Measurements from ENCODE around the gene DLGAP1. TPM values are rescaled to one million over a fixed set of nuclear protein-coding genes. Genes with fewer than 3 reads are reported as not detected.
A peak's percentile ranks its signal among the peaks of the same experiment; 100 is the strongest.
"Not testable (repeated sequence)": the region's sequence is repeated elsewhere in the genome, so short reads cannot be mapped to it uniquely, and the experiment has no call there.

Gene DLGAP1
- total and polyA plus RNA-seq, 4 donors: 16.5 to 30.7 (median 29.7) TPM

GRCh38 chr18:3713708-3714107 lies 741.4 kb downstream of the DLGAP1 start:
- Histone ChIP-seq H3K9me3 (ENCODE audit: control insufficient read depth, insufficient read depth, low read length) (no peaks in the 10 kb centered on the region), H3K4me3 (ENCODE audit: low read depth, low read length) (no peak overlapping the region), H3K36me3 (ENCODE audit: control insufficient read depth, insufficient read depth, low read length) (no peaks in the 10 kb centered on the region), H3K27ac (ENCODE audit: low read depth, low read length) (no peak overlapping the region), H3K4me1 (ENCODE audit: control insufficient read depth, insufficient read depth, low read length) (peaks cover 4% of the 10 kb centered on the region), H3K27me3 (ENCODE audit: control insufficient read depth, insufficient read depth, low read length) (no peaks in the 10 kb centered on the region)
- no peak for DNase-seq (ENCODE audit: low read depth in 4 of 6, low spot score in 6 of 6)
- WGBS (ENCODE audit: insufficient coverage): 95% methylated on average over 3 of the region's 8 CpGs

GRCh38 chr18:3713166-3713565 lies 741.9 kb downstream of the DLGAP1 start:
- H3K9me3 ChIP-seq (ENCODE audit: control insufficient read depth, insufficient read depth, low read length): no peaks in the 10 kb centered on the region
- WGBS (ENCODE audit: insufficient coverage): 96% methylated on average over 2 of the region's 4 CpGs
- H3K4me1 ChIP-seq (ENCODE audit: control insufficient read depth, insufficient read depth, low read length): peaks cover 4% of the 10 kb centered on the region
- H3K36me3 ChIP-seq (ENCODE audit: control insufficient read depth, insufficient read depth, low read length): no peaks in the 10 kb centered on the region
- DNase-seq (ENCODE audit: low read depth in 4 of 6, low spot score in 6 of 6): no peak
- no peak overlapping the region for H3K27ac ChIP-seq (ENCODE audit: low read depth, low read length)
- no peaks in the 10 kb centered on the region for H3K27me3 ChIP-seq (ENCODE audit: control insufficient read depth, insufficient read depth, low read length)
- no peak overlapping the region for H3K4me3 ChIP-seq (ENCODE audit: low read depth, low read length)

GRCh38 chr18:3712491-3712890 lies 742.6 kb downstream of the DLGAP1 start:
- Histone ChIP-seq H3K27me3 (ENCODE audit: control insufficient read depth, insufficient read depth, low read length) (no peaks in the 10 kb centered on the region), H3K36me3 (ENCODE audit: control insufficient read depth, insufficient read depth, low read length) (no peaks in the 10 kb centered on the region), H3K4me3 (ENCODE audit: low read depth, low read length) (no peak overlapping the region), H3K4me1 (ENCODE audit: control insufficient read depth, insufficient read depth, low read length) (peaks cover 4% of the 10 kb centered on the region), H3K9me3 (ENCODE audit: control insufficient read depth, insufficient read depth, low read length) (no peaks in the 10 kb centered on the region), H3K27ac (ENCODE audit: low read depth, low read length) (no peak overlapping the region)
- DNase-seq (ENCODE audit: low read depth in 4 of 6, low spot score in 6 of 6): peak in 1 of 6 donors; percentile 48
- 100% methylated on average over 1 of the region's 5 CpGs for WGBS (ENCODE audit: insufficient coverage)

- H3K4me1 ChIP-seq (ENCODE audit: control insufficient read depth, insufficient read depth, low read length): peaks cover 4% of the 10 kb centered on the region
- no peaks in the 10 kb centered on the region for H3K9me3 ChIP-seq (ENCODE audit: control insufficient read depth, insufficient read depth, low read length)
- WGBS (ENCODE audit: insufficient coverage): 63% methylated on average over 8 of the region's 8 CpGs
- no peak overlapping the region for H3K27ac ChIP-seq (ENCODE audit: low read depth, low read length)
- no peaks in the 10 kb centered on the region for H3K36me3 ChIP-seq (ENCODE audit: control insufficient read depth, insufficient read depth, low read length)
- H3K27me3 ChIP-seq (ENCODE audit: control insufficient read depth, insufficient read depth, low read length): no peaks in the 10 kb centered on the region
- no peak for DNase-seq (ENCODE audit: low read depth in 4 of 6, low spot score in 6 of 6)
- H3K4me3 ChIP-seq (ENCODE audit: low read depth, low read length): no peak overlapping the region
These were observed 744.3 kb downstream of the DLGAP1 start for GRCh38 chr18:3710712-3711301.

- Histone ChIP-seq H3K36me3 (ENCODE audit: control insufficient read depth, insufficient read depth, low read length) (no peaks in the 10 kb centered on the region), H3K4me1 (ENCODE audit: control insufficient read depth, insufficient read depth, low read length) (peaks cover 7% of the 10 kb centered on the region), H3K27ac (ENCODE audit: low read depth, low read length) (no peak overlapping the region), H3K9me3 (ENCODE audit: control insufficient read depth, insufficient read depth, low read length) (no peaks in the 10 kb centered on the region), H3K27me3 (ENCODE audit: control insufficient read depth, insufficient read depth, low read length) (no peaks in the 10 kb centered on the region), H3K4me3 (ENCODE audit: low read depth, low read length) (no peak overlapping the region)
- DNase-seq (ENCODE audit: low read depth in 4 of 6, low spot score in 6 of 6): no peak
- WGBS (ENCODE audit: insufficient coverage): 100% methylated on average over 1 of the region's 4 CpGs
These were observed 745.9 kb downstream of the DLGAP1 start for GRCh38 chr18:3709205-3709604.

- WGBS (ENCODE audit: insufficient coverage): 83% methylated on average over 6 of the region's 9 CpGs
- Histone ChIP-seq H3K9me3 (ENCODE audit: control insufficient read depth, insufficient read depth, low read length) (no peaks in the 10 kb centered on the region), H3K4me1 (ENCODE audit: control insufficient read depth, insufficient read depth, low read length) (peaks cover 14% of the 10 kb centered on the region), H3K36me3 (ENCODE audit: control insufficient read depth, insufficient read depth, low read length) (peaks cover 3% of the 10 kb centered on the region), H3K27me3 (ENCODE audit: control insufficient read depth, insufficient read depth, low read length) (no peaks in the 10 kb centered on the region), H3K27ac (ENCODE audit: low read depth, low read length) (no peak overlapping the region), H3K4me3 (ENCODE audit: low read depth, low read length) (no peak overlapping the region)
- no peak for DNase-seq (ENCODE audit: low read depth in 4 of 6, low spot score in 6 of 6)
These were observed 748.6 kb downstream of the DLGAP1 start for GRCh38 chr18:3706279-3707097.

- no CpG with 5 or more reads among the region's 3 CpGs for WGBS (ENCODE audit: insufficient coverage)
- H3K36me3 ChIP-seq (ENCODE audit: control insufficient read depth, insufficient read depth, low read length): peaks cover 3% of the 10 kb centered on the region
- DNase-seq (ENCODE audit: low read depth in 4 of 6, low spot score in 6 of 6): peak in 1 of 6 donors; percentile 43
- no peak overlapping the region for H3K4me3 ChIP-seq (ENCODE audit: low read depth, low read length)
- H3K9me3 ChIP-seq (ENCODE audit: control insufficient read depth, insufficient read depth, low read length): no peaks in the 10 kb centered on the region
- no peak overlapping the region for H3K27ac ChIP-seq (ENCODE audit: low read depth, low read length)
- no peaks in the 10 kb centered on the region for H3K27me3 ChIP-seq (ENCODE audit: control insufficient read depth, insufficient read depth, low read length)
- peaks cover 10% of the 10 kb centered on the region for H3K4me1 ChIP-seq (ENCODE audit: control insufficient read depth, insufficient read depth, low read length)
These were observed 750.4 kb downstream of the DLGAP1 start for GRCh38 chr18:3704556-3705344.

- Histone ChIP-seq H3K27ac (ENCODE audit: low read depth, low read length) (no peak overlapping the region), H3K4me3 (ENCODE audit: low read depth, low read length) (no peak overlapping the region), H3K9me3 (ENCODE audit: control insufficient read depth, insufficient read depth, low read length) (no peaks in the 10 kb centered on the region), H3K27me3 (ENCODE audit: control insufficient read depth, insufficient read depth, low read length) (no peaks in the 10 kb centered on the region), H3K4me1 (ENCODE audit: control insufficient read depth, insufficient read depth, low read length) (peaks cover 10% of the 10 kb centered on the region), H3K36me3 (ENCODE audit: control insufficient read depth, insufficient read depth, low read length) (peaks cover 3% of the 10 kb centered on the region)
- peak in 5 of 6 donors; percentile 52 to 92 (median 63) for DNase-seq (ENCODE audit: low read depth in 4 of 6, low spot score in 6 of 6)
- WGBS (ENCODE audit: insufficient coverage): 25% methylated on average over 6 of the region's 7 CpGs
These were observed 751.4 kb downstream of the DLGAP1 start for GRCh38 chr18:3703732-3704176.

- 86% methylated on average over 13 of the region's 16 CpGs for WGBS (ENCODE audit: insufficient coverage)
- not testable (repeated sequence) for H3K4me3 ChIP-seq (ENCODE audit: low read depth, low read length); H3K27ac ChIP-seq (ENCODE audit: low read depth, low read length)
These were observed 755.2 kb downstream of the DLGAP1 start for GRCh38 chr18:3699707-3700567.

More at GRCh38 chr18:3699707-3700567, 755.2 kb downstream of the DLGAP1 start:
- not testable (repeated sequence) for DNase-seq (ENCODE audit: low read depth in 4 of 6, low spot score in 6 of 6); H3K36me3 ChIP-seq (ENCODE audit: control insufficient read depth, insufficient read depth, low read length); H3K9me3 ChIP-seq (ENCODE audit: control insufficient read depth, insufficient read depth, low read length); H3K27me3 ChIP-seq (ENCODE audit: control insufficient read depth, insufficient read depth, low read length)
- H3K4me1 ChIP-seq (ENCODE audit: control insufficient read depth, insufficient read depth, low read length): peaks cover 10% of the 10 kb centered on the region

Data from spinal cord (tissue), 10 donors.